K562 (cell line): ENCODE results near the gene PTPRZ1. TPM values are rescaled to one million over a fixed set of nuclear protein-coding genes. Genes with fewer than 3 reads are reported as not detected.

Source experiments
- ATAC-seq: fragments of 200-7000 bp; cut with Tn5 transposase; 3 replicates; pipeline ENCODE4 v1.9.1; 2020; ENCODE audit warnings: moderate library complexity
- BruUV-seq: library from RNA; stranded (reverse); fragments of 400-500 nt; replicated peaks from 2 replicates; lab custom pipeline; 2021; lab: Mats Ljungman, UMichigan
- CTCF ChIA-PET: fragments of 300-600 bp; formaldehyde crosslinking; extraction: SDS; loops from one replicate; lab custom pipeline; 2021; ENCODE audit warnings: low intra/inter-chr PET ratio; lab: Yijun Ruan, JAX
- POLR2A ChIA-PET: fragments of 300-600, 350-650 bp; sonication (Branson Sonifier 250); formaldehyde crosslinking; extraction: SDS; loops from one replicate; lab custom pipeline; 2021; ENCODE audit warnings: antibody characterized with exemption, inconsistent platforms; lab: Yijun Ruan, JAX
- DNase-seq, 4 experiments: peaks; one replicate each; pipeline versions ENCODE4 v3.0.0 to v3.0.0-alpha.2; 2011 to 2018; ENCODE audit warnings: low spot score in 3 of 4, mixed read lengths in 3 of 4; ENCODE audit errors: extremely low read depth in 1 of 4
- FAIRE-seq: peaks from 2 replicates; lab custom pipeline; 2011; peaks lifted over from hg19 to GRCh38; lab: Jason Lieb, UNC
- H2AFZ ChIP-seq: 2 replicates; pipeline ENCODE4 v1.6.0; 2011; ENCODE audit warnings: low read depth, low read length, control low read depth, inconsistent platforms
- H3K27ac ChIP-seq: fragments of 200-600 bp; 3 replicates; pipeline ENCODE4 v1.8.0; 2011; ENCODE audit warnings: low read depth, mild to moderate bottlenecking, control low read depth, inconsistent platforms, low read length, moderate library complexity, mixed read lengths; ENCODE audit errors: extremely low read depth
- H3K27me3 ChIP-seq, 2 experiments: fragments of 300-600 bp in 1 of 2; 2 replicates in 1 of 2; 3 replicates in 1 of 2; pipeline versions ENCODE4 v1.6.0 to v1.8.0; 2011; ENCODE audit warnings: inconsistent platforms in 2 of 2, low read length in 2 of 2, mild to moderate bottlenecking in 1 of 2, mixed read lengths in 1 of 2, moderate library complexity in 1 of 2; ENCODE audit not compliant: control insufficient read depth in 2 of 2, insufficient read depth in 2 of 2
- H3K36me3 ChIP-seq: fragments of 300-600 bp; 3 replicates; pipeline ENCODE4 v1.8.0; 2011; ENCODE audit warnings: mild to moderate bottlenecking, low read length, inconsistent platforms; ENCODE audit not compliant: control insufficient read depth, insufficient read depth
- H3K4me1 ChIP-seq, 2 experiments: fragments of 200-600 bp in 1 of 2; replicated peaks in 1 of 2; 2 replicates in 1 of 2; 3 replicates in 1 of 2; pipeline versions ENCODE4 v1.5.1 to v1.8.0; 2011; ENCODE audit warnings: inconsistent platforms in 2 of 2, low read length in 2 of 2, mild to moderate bottlenecking in 1 of 2, mixed read lengths in 1 of 2, moderate library complexity in 1 of 2; ENCODE audit not compliant: control insufficient read depth in 2 of 2, insufficient read depth in 2 of 2
- H3K4me2 ChIP-seq: 2 replicates; pipeline ENCODE4 v1.6.1; 2011; ENCODE audit warnings: low read length, control low read depth, inconsistent platforms, mixed read lengths; ENCODE audit not compliant: insufficient read depth
- H3K4me3 ChIP-seq: fragments of 200-600 bp; sonication (generic), shearing (Covaris generic); 2 replicates; pipeline ENCODE4 v1.5.1; 2016; ENCODE audit warnings: control low read depth, inconsistent platforms
- H3K79me2 ChIP-seq: fragments of 200-600 bp; 3 replicates; pipeline ENCODE4 v1.8.0; 2011; ENCODE audit warnings: low read length, inconsistent platforms; ENCODE audit not compliant: control insufficient read depth, insufficient read depth
- H3K9ac ChIP-seq, 2 experiments: 2 replicates each; pipeline versions ENCODE4 v1.6.0 to v1.6.1; 2011; ENCODE audit warnings: low read depth in 2 of 2, low read length in 2 of 2, control low read depth in 1 of 2, inconsistent platforms in 1 of 2, mild to moderate bottlenecking in 1 of 2, mixed read lengths in 1 of 2; ENCODE audit not compliant: insufficient read depth in 1 of 2
- H3K9me1 ChIP-seq: one replicate; pipeline ENCODE4 v1.6.0; 2011; ENCODE audit warnings: inconsistent platforms, mild to moderate bottlenecking, low read length, moderate library complexity; ENCODE audit not compliant: control insufficient read depth, insufficient read depth
- H3K9me3 ChIP-seq: replicated peaks from 2 replicates; pipeline ENCODE4 v1.5.1; 2011; ENCODE audit warnings: low read depth, low read length, inconsistent platforms; ENCODE audit not compliant: control insufficient read depth, insufficient read depth
- H4K20me1 ChIP-seq: replicated peaks from 2 replicates; pipeline ENCODE4 v1.6.1; 2011; ENCODE audit warnings: low read length, inconsistent platforms, mixed read lengths; ENCODE audit not compliant: control insufficient read depth, insufficient read depth
- CGGBP1 ChIP-seq: fragments of 250-450 bp; sonication (Bioruptor Pico); IDR thresholded peaks from 2 replicates; pipeline ENCODE4 v1.9.0; 2021; ENCODE audit warnings: mild to moderate bottlenecking
- CREB1 ChIP-seq, 2 experiments: sonication (generic) in 1 of 2; formaldehyde crosslinking in 1 of 2; IDR thresholded peaks; 2 replicates each; pipeline versions ENCODE4 v1.6.1 to v1.8.0; 2012 to 2022; ENCODE audit warnings: inconsistent platforms in 1 of 2, mild to moderate bottlenecking in 1 of 2, missing genetic modification reagents in 1 of 2, moderate library complexity in 1 of 2
- ETS2 ChIP-seq: IDR thresholded peaks from 2 replicates; pipeline ENCODE4 v1.6.1; 2016; ENCODE audit warnings: borderline replicate concordance, missing genetic modification characterization, mild to moderate bottlenecking, moderate library complexity, missing compliant biosample characterization; ENCODE audit not compliant: poor library complexity, severe bottlenecking
- ETV6 ChIP-seq, 3 experiments: fragments of 150-350 bp in 1 of 3; sonication (generic) in 1 of 3; formaldehyde crosslinking in 1 of 3; IDR thresholded peaks; 2 replicates each; pipeline versions ENCODE4 v1.6.1 to v1.8.0; 2014 to 2022; ENCODE audit warnings: borderline replicate concordance in 2 of 3, low read depth in 2 of 3, antibody characterized with exemption in 1 of 3, low read length in 1 of 3, mild to moderate bottlenecking in 1 of 3, missing genetic modification reagents in 1 of 3
- SMAD4 ChIP-seq: fragments of 250-450 bp; sonication (Bioruptor Pico); conservative IDR thresholded peaks from 2 replicates; pipeline ENCODE4 v1.8.0; 2021; ENCODE audit warnings: inconsistent platforms, mild to moderate bottlenecking, moderate library complexity
- TAF9B ChIP-seq: fragments of 450-650 bp; IDR thresholded peaks from 2 replicates; pipeline ENCODE4 v1.6.1; 2018; ENCODE audit warnings: mild to moderate bottlenecking; ENCODE audit not compliant: partially characterized antibody
- in situ Hi-C: fragments of 300-500 bp; cut with MboI; formaldehyde crosslinking; loops from 4 replicates; pipeline ENCODE4 v1.15.0; 2018; ENCODE audit warnings: inconsistent platforms, mixed read lengths
- intact Hi-C: fragments of 100-400 bp; cut with micrococcal nuclease; formaldehyde crosslinking; loops from 2 replicates; pipeline ENCODE4 v1.14.2; 2022
- polyA plus RNA-seq, 8 experiments: library from polyadenylated mRNA; depleted of rRNA in 4 of 8; stranded (reverse) in 5 of 8; unstranded in 3 of 8; fragments of >200 nt; fragmentation: Nextera tagmentation in 2 of 8; fragmentation: Illumina TruSeq in 1 of 8; extraction: Ambion mirVana in 2 of 8; extraction: Trizol in 1 of 8; gene quantifications; 2 replicates each; pipeline versions ENCODE4 v1.2.1 to v1.2.3, GENCODE V29; 2011 to 2014; ENCODE audit warnings: inconsistent platforms in 1 of 8, missing spikeins in 1 of 8
- total RNA-seq, 7 experiments: library from RNA; depleted of rRNA in 6 of 7; stranded (reverse); fragments of >200 nt in 6 of 7; fragmentation: Illumina TruSeq in 2 of 7; extraction: Trizol in 2 of 7; gene quantifications; 2 replicates each; pipeline versions ENCODE4 v1.2.1 to v1.2.3, GENCODE V29; 2011 to 2021; ENCODE audit warnings: low replicate concordance in 1 of 7

The PTPRZ1 gene
- total and polyA plus RNA-seq, 9 of the 15 experiments (the other 6 are each of a cell fraction or from before 2014, with no cell fraction given): 0.04 TPM; not detected in 7

DNA sequence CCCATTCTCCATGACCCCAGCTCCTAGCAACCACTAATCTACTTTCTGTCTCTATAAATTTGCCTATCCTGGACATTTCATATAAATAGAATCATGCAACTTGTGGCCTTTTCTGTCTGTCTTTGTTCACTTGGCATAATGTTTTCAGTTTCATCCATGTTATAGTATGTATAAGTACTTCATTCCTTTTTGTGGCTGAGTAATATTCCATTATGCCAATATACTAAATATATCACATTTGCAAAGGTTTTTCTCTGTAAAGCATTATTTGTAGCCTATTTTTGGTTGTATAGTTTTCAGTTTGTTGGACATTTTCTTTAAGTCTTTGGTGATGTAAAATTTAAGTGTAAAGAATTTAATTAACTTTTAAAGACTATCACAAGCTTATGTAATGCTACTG lies 2.2 kb downstream of the PTPRZ1 start:
- no peaks in the 10 kb centered on the region for H3K9me3 ChIP-seq
- no peaks in the 10 kb centered on the region for H3K36me3 ChIP-seq
- DNase-seq: no peak
- no TSS peak for BruUV-seq
- H3K4me2 ChIP-seq: no peak overlapping the region
- no peak for TF ChIP-seq SMAD4 (CRISPR knock-in tag)
- no peak for TF ChIP-seq CGGBP1 (CRISPR knock-in tag)
- TF ChIP-seq TAF9B: no peak
- no peak for TF ChIP-seq ETV6 (IDR thresholded peaks at IDR 0.05; ENCODE audit: borderline replicate concordance in 1 of 2, low read depth in 2 of 2, low read length in 1 of 2)
- TF ChIP-seq ETV6 (CRISPR knock-in tag; IDR thresholded peaks at IDR 0.05; ENCODE audit: borderline replicate concordance): no peak
- TF ChIP-seq CREB1 (IDR thresholded peaks at IDR 0.05): no peak
- TF ChIP-seq CREB1 (CRISPR knock-in tag; IDR thresholded peaks at IDR 0.05): no peak
- no peak for TF ChIP-seq ETS2 (tag)
- no peaks in the 10 kb centered on the region for H4K20me1 ChIP-seq
- no peaks in the 10 kb centered on the region for H3K4me1 ChIP-seq
- ChIA-PET CTCF (no interaction called here), POLR2A (no interaction called here)
- in situ Hi-C loops: no loop called here
- no peak overlapping the region for H3K9ac ChIP-seq
- H3K9me1 ChIP-seq: no peaks in the 10 kb centered on the region
- no peak for FAIRE-seq
- H3K79me2 ChIP-seq: no peaks in the 10 kb centered on the region
- no peak for ATAC-seq
- H3K4me3 ChIP-seq: no peak overlapping the region
- H3K27me3 ChIP-seq: no peaks in the 10 kb centered on the region
- H2AFZ ChIP-seq: no peak overlapping the region
- intact Hi-C loops: no loop called here
- H3K27ac ChIP-seq: no peak overlapping the region
